PC-3 (cell line): Measurements from ENCODE around the gene LMCD1.

Experiments used
- CTCF ChIP-seq: fragments of 300-600 bp; sonication (generic); conservative IDR thresholded peaks from 2 replicates; pipeline ENCODE4 v1.5.1; 2017; ENCODE audit warnings: antibody characterized with exemption, low read depth, mild to moderate bottlenecking, low read length
- EZH2 ChIP-seq: fragments of 300-600 bp; sonication (generic); IDR thresholded peaks from one replicate; pipeline ENCODE4 v1.6.1; 2017; ENCODE audit warnings: antibody characterized with exemption, mild to moderate bottlenecking, low read length; ENCODE audit not compliant: unreplicated experiment
- EZH2phosphoT487 ChIP-seq: fragments of 300-600 bp; sonication (generic); IDR thresholded peaks from 2 replicates; pipeline ENCODE4 v1.6.1; 2018; ENCODE audit warnings: mild to moderate bottlenecking, antibody characterized with exemption, low read length, borderline replicate concordance

GRCh38 chr3:8603115-8603710, 101.6 kb downstream of the LMCD1 start:
- TF ChIP-seq EZH2 (no peak), CTCF (no peak), EZH2phosphoT487 (no peak)
